ENCODE results near the gene SCN8A. TPM values are rescaled to one million over a fixed set of nuclear protein-coding genes. Genes with fewer than 3 reads are reported as not detected.

The SCN8A gene
- total RNA-seq, 4 donors from 2014 or later, result 0.28 to 4.1 TPM; not detected in 2

- H3K4me1 ChIP-seq, result peaks cover 0 to 4% (median 0%) of the 10 kb centered on the region in 4 donors
- H3K27me3 ChIP-seq, result no peaks in the 10 kb centered on the region
- DNase-seq, result no peak
- H3K4me3 ChIP-seq, result no peak overlapping the region
- no peak for TF ChIP-seq POLR2A (IDR thresholded peaks at IDR 0.05)
- TF ChIP-seq CTCF (IDR thresholded peaks at IDR 0.05), result no peak
- no peaks in the 10 kb centered on the region for H3K36me3 ChIP-seq
- H3K9me3 ChIP-seq, result no peaks in the 10 kb centered on the region
- H3K27ac ChIP-seq, result no peak overlapping the region
Observed at GRCh38 chr12:51837286-51837685, 246.3 kb downstream of the SCN8A start.

GRCh38 chr12:51838036-51838435 is 247.0 kb downstream of the SCN8A start:
- no peak overlapping the region for H3K27ac ChIP-seq
- H3K4me3 ChIP-seq, result no peak overlapping the region
- H3K27me3 ChIP-seq, result no peaks in the 10 kb centered on the region
- no peaks in the 10 kb centered on the region for H3K36me3 ChIP-seq
- TF ChIP-seq CTCF (IDR thresholded peaks at IDR 0.05) (no peak), POLR2A (IDR thresholded peaks at IDR 0.05) (no peak)
- peaks cover 0 to 2% (median 0%) of the 10 kb centered on the region in 4 donors for H3K4me1 ChIP-seq
- H3K9me3 ChIP-seq, result no peaks in the 10 kb centered on the region
- no peak for DNase-seq

GRCh38 chr12:51838762-51839161 is 247.7 kb downstream of the SCN8A start:
- H3K27ac ChIP-seq, result no peak overlapping the region
- no peaks in the 10 kb centered on the region for H3K27me3 ChIP-seq
- H3K4me3 ChIP-seq, result no peak overlapping the region
- no peaks in the 10 kb centered on the region for H3K9me3 ChIP-seq
- DNase-seq, result no peak
- no peaks in the 10 kb centered on the region for H3K4me1 ChIP-seq
- TF ChIP-seq CTCF (IDR thresholded peaks at IDR 0.05) (no peak), POLR2A (IDR thresholded peaks at IDR 0.05) (no peak)
- H3K36me3 ChIP-seq, result no peaks in the 10 kb centered on the region

GRCh38 chr12:51839310-51839947 is 248.4 kb downstream of the SCN8A start:
- Histone ChIP-seq H3K27me3 (no peaks in the 10 kb centered on the region), H3K9me3 (no peaks in the 10 kb centered on the region), H3K4me3 (no peak overlapping the region), H3K36me3 (no peaks in the 10 kb centered on the region), H3K4me1 (no peaks in the 10 kb centered on the region), H3K27ac (no peak overlapping the region)
- TF ChIP-seq CTCF (IDR thresholded peaks at IDR 0.05) (no peak), POLR2A (IDR thresholded peaks at IDR 0.05) (no peak)
- DNase-seq, result no peak

GRCh38 chr12:51840966-51841365 is 249.9 kb downstream of the SCN8A start:
- Histone ChIP-seq H3K4me3 (no peak overlapping the region), H3K27ac (no peak overlapping the region), H3K9me3 (no peaks in the 10 kb centered on the region), H3K36me3 (no peaks in the 10 kb centered on the region), H3K4me1 (no peaks in the 10 kb centered on the region), H3K27me3 (peaks cover 0 to 10% of the 10 kb centered on the region in 2 donors)
- DNase-seq, result no peak
- TF ChIP-seq CTCF (IDR thresholded peaks at IDR 0.05) (no peak), POLR2A (IDR thresholded peaks at IDR 0.05) (no peak)
